ENCODE data around the gene MFSD2A. TPM values are rescaled to one million over a fixed set of nuclear protein-coding genes. Genes with fewer than 3 reads are reported as not detected.

The MFSD2A gene
- total and polyA plus RNA-seq, 10 of the 15 experiments (the other 5 are each of a cell fraction or from before 2014, with no cell fraction given), result 0.84 to 30.1 (median 15.2) TPM

DNA sequence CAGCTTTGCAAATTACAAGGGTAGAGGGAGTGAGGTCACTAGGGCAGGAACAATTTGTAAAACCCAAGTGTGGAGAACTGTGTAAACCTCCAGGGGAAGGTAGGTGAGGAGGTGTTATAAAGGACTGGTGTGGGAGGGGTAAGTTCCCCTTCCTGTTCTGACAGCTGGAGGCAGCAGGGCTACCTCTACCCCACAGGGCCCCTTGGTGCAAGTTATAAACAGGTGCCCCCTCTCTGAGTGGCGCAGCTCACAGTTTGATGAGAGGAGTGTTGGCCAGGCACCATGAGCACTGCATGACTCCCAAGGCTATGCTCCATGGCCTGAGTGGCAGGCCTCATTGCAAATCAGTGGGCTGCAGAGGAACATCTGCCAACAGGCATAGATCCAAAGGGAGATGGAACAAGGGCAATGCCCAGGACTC, 41.0 kb downstream of the MFSD2A start (continued):
- TF ChIP-seq SIN3A (IDR thresholded peaks at IDR 0.05; ENCODE audit: low read depth, low read length) (0 out of 2 replicates have a peak, but pooled peaks have one; percentile 46), RBBP5 (conservative IDR thresholded peaks at IDR 0.05) (no peak), CREB1 (IDR thresholded peaks at IDR 0.05; ENCODE audit: low read depth) (no peak), BMI1 (IDR thresholded peaks at IDR 0.05; ENCODE audit: borderline replicate concordance) (0 out of 2 replicates have a peak, but pooled peaks have one; percentile 24), NR2F1 (conservative IDR thresholded peaks at IDR 0.05) (peak; percentile 80), EED (IDR thresholded peaks at IDR 0.05; ENCODE audit: low read depth) (0 out of 2 replicates have a peak, but pooled peaks have one; percentile 30), ZNF24 (IDR thresholded peaks at IDR 0.05) (no peak), PML (IDR thresholded peaks at IDR 0.05; ENCODE audit: low read length) (no peak), RB1 (IDR thresholded peaks at IDR 0.05; ENCODE audit: borderline replicate concordance) (no peak), POLR2AphosphoS5 (IDR thresholded peaks at IDR 0.05; ENCODE audit: low read length) (no peak), ZNF217 (IDR thresholded peaks at IDR 0.05) (no peak), HDGF (IDR thresholded peaks at IDR 0.05) (no peak), NFXL1 (IDR thresholded peaks at IDR 0.05; ENCODE audit: borderline replicate concordance) (no peak), FOXM1 (IDR thresholded peaks at IDR 0.05; ENCODE audit: low read depth, low read length) (no peak), SREBF2 (IDR thresholded peaks at IDR 0.05; ENCODE audit: low read length) (no peak), SMAD5 (IDR thresholded peaks at IDR 0.05; ENCODE audit: low read depth) (no peak), SMC3 (IDR thresholded peaks at IDR 0.05; ENCODE audit: borderline replicate concordance, low read length) (no peak), JUNB (IDR thresholded peaks at IDR 0.05) (no peak), ZSCAN29 (IDR thresholded peaks at IDR 0.05) (no peak), EZH2 (IDR thresholded peaks at IDR 0.05; ENCODE audit: borderline replicate concordance, control insufficient read depth, low read depth, low read length) (no peak), HDAC2 (IDR thresholded peaks at IDR 0.05) (no peak), POLR2A (IDR thresholded peaks at IDR 0.05; ENCODE audit: low read depth, low read length) (no peak), POU2F2 (IDR thresholded peaks at IDR 0.05; ENCODE audit: borderline replicate concordance, low read depth, low read length) (0 out of 3 replicates have a peak, but pooled peaks have one; percentile 9)
- TF ChIP-seq, protein P1, sequence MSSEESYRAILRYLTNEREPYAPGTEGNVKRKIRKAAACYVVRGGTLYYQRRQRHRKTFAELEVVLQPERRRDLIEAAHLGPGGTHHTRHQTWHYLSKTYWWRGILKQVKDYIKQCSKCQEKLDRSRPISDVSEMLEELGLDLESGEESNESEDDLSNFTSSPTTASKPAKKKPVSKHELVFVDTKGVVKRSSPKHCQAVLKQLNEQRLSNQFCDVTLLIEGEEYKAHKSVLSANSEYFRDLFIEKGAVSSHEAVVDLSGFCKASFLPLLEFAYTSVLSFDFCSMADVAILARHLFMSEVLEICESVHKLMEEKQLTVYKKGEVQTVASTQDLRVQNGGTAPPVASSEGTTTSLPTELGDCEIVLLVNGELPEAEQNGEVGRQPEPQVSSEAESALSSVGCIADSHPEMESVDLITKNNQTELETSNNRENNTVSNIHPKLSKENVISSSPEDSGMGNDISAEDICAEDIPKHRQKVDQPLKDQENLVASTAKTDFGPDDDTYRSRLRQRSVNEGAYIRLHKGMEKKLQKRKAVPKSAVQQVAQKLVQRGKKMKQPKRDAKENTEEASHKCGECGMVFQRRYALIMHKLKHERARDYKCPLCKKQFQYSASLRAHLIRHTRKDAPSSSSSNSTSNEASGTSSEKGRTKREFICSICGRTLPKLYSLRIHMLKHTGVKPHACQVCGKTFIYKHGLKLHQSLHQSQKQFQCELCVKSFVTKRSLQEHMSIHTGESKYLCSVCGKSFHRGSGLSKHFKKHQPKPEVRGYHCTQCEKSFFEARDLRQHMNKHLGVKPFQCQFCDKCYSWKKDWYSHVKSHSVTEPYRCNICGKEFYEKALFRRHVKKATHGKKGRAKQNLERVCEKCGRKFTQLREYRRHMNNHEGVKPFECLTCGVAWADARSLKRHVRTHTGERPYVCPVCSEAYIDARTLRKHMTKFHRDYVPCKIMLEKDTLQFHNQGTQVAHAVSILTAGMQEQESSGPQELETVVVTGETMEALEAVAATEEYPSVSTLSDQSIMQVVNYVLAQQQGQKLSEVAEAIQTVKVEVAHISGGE (CRISPR knock-in tag; IDR thresholded peaks at IDR 0.05), result no peak
- TF ChIP-seq, protein P2, sequence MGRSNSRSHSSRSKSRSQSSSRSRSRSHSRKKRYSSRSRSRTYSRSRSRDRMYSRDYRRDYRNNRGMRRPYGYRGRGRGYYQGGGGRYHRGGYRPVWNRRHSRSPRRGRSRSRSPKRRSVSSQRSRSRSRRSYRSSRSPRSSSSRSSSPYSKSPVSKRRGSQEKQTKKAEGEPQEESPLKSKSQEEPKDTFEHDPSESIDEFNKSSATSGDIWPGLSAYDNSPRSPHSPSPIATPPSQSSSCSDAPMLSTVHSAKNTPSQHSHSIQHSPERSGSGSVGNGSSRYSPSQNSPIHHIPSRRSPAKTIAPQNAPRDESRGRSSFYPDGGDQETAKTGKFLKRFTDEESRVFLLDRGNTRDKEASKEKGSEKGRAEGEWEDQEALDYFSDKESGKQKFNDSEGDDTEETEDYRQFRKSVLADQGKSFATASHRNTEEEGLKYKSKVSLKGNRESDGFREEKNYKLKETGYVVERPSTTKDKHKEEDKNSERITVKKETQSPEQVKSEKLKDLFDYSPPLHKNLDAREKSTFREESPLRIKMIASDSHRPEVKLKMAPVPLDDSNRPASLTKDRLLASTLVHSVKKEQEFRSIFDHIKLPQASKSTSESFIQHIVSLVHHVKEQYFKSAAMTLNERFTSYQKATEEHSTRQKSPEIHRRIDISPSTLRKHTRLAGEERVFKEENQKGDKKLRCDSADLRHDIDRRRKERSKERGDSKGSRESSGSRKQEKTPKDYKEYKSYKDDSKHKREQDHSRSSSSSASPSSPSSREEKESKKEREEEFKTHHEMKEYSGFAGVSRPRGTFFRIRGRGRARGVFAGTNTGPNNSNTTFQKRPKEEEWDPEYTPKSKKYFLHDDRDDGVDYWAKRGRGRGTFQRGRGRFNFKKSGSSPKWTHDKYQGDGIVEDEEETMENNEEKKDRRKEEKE (IDR thresholded peaks at IDR 0.05), result no peak
- TF ChIP-seq, protein P3, sequence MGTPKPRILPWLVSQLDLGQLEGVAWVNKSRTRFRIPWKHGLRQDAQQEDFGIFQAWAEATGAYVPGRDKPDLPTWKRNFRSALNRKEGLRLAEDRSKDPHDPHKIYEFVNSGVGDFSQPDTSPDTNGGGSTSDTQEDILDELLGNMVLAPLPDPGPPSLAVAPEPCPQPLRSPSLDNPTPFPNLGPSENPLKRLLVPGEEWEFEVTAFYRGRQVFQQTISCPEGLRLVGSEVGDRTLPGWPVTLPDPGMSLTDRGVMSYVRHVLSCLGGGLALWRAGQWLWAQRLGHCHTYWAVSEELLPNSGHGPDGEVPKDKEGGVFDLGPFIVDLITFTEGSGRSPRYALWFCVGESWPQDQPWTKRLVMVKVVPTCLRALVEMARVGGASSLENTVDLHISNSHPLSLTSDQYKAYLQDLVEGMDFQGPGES (IDR thresholded peaks at IDR 0.05), result no peak

Data from GM12878 (cell line).